Type B pancreatic cell (in vitro differentiated cells): Measurements from ENCODE around the gene FOXE1. TPM values are rescaled to one million over a fixed set of nuclear protein-coding genes. Genes with fewer than 3 reads are reported as not detected.

Experiments
- DNase-seq: peaks from one replicate; pipeline ENCODE4 v3.0.0; 2021; ENCODE audit warnings: mixed read lengths; ENCODE audit not compliant: unreplicated experiment; ENCODE audit errors: extremely low spot score
- H3K27ac Mint-ChIP-seq: 2 replicates; pipeline ENCODE4 v1.8.0; 2021; ENCODE audit warnings: mild to moderate bottlenecking, mixed read lengths
- H3K27me3 Mint-ChIP-seq: 2 replicates; pipeline ENCODE4 v1.8.0; 2021; ENCODE audit warnings: mixed read lengths
- H3K36me3 Mint-ChIP-seq: 2 replicates; pipeline ENCODE4 v1.8.0; 2021; ENCODE audit warnings: mixed read lengths
- H3K4me1 Mint-ChIP-seq: one replicate; pipeline ENCODE4 v1.8.0; 2021; ENCODE audit warnings: mixed read lengths; ENCODE audit not compliant: unreplicated experiment
- H3K4me3 Mint-ChIP-seq: 2 replicates; pipeline ENCODE4 v1.8.0; 2021; ENCODE audit warnings: mild to moderate bottlenecking, mixed read lengths
- H3K9me3 Mint-ChIP-seq: 2 replicates; pipeline ENCODE4 v1.8.0; 2021; ENCODE audit warnings: mixed read lengths
- total RNA-seq: library from RNA; stranded (reverse); gene quantifications from 2 replicates; pipeline ENCODE4 v1.2.1, GENCODE V29; 2021; ENCODE audit warnings: low replicate concordance
- TF ChIP-seq, protein P1 (sequence below): fragments of 200-600 bp; sonication (generic); conservative IDR thresholded peaks from 2 replicates; pipeline ENCODE4 v1.5.0; 2021; ENCODE audit warnings: antibody characterized with exemption, mild to moderate bottlenecking

The FOXE1 gene
- total RNA-seq, 1 donor from 2014 or later: 4.2 TPM

DNA sequence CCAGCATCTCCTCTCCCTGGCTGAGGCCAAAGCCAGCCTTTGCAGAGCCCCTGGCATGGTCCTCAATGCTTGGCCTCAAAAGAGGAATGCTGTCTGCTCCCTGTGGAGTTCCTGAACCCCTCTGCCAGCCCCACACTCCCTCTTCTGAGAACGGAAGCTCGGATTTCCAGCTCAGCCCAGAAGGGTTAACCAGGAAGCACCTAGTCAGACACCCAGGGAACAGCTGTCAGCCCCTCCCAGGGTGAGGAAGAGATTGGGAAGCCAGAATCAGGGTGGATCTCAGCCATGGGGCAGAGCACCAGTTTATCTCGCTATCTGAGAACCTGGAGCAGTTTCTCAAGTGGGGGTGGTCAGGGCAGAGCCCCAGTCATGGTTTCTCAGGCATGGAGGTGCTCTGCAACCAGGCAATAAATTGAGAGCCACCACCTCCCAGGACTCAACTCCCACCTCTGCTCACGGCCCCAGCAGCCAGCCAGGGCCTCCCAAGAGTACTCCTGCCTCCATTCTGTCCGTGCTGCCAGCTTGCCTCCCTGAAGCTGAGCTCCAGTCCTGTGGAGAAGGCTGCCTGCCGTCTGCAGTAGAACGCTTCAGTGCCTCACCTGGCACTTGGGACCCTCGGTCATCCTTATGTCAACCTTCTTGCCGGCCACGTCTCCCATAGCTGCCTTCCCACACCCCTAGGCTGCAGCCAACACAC lies 7.6 kb downstream of the FOXE1 start:
- no peak for DNase-seq
- no peak overlapping the region for H3K27ac Mint-ChIP-seq
- no peak overlapping the region for H3K4me3 Mint-ChIP-seq
- H3K27me3 Mint-ChIP-seq: peaks cover 100% of the 10 kb centered on the region
- no peaks in the 10 kb centered on the region for H3K4me1 Mint-ChIP-seq
- TF ChIP-seq, protein P1, sequence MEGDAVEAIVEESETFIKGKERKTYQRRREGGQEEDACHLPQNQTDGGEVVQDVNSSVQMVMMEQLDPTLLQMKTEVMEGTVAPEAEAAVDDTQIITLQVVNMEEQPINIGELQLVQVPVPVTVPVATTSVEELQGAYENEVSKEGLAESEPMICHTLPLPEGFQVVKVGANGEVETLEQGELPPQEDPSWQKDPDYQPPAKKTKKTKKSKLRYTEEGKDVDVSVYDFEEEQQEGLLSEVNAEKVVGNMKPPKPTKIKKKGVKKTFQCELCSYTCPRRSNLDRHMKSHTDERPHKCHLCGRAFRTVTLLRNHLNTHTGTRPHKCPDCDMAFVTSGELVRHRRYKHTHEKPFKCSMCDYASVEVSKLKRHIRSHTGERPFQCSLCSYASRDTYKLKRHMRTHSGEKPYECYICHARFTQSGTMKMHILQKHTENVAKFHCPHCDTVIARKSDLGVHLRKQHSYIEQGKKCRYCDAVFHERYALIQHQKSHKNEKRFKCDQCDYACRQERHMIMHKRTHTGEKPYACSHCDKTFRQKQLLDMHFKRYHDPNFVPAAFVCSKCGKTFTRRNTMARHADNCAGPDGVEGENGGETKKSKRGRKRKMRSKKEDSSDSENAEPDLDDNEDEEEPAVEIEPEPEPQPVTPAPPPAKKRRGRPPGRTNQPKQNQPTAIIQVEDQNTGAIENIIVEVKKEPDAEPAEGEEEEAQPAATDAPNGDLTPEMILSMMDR: no peak
- H3K36me3 Mint-ChIP-seq: no peaks in the 10 kb centered on the region
- no peaks in the 10 kb centered on the region for H3K9me3 Mint-ChIP-seq

DNA sequence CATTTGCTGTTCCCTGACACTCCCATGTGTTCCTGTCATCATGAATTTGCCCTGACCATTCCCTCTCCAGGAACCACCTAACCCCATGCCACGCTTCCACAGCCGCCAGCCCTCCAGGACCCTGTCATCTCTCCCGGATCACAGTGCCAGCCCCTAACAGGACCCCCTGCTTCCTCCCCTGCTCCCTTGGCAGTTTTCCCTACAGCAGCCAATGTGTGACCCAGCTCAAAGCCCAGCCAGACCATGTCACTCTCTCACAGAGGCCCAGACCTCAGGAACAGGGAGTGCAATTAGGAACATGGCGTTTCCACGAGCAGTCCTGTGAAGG lies 8.1 kb downstream of the FOXE1 start:
- TF ChIP-seq, protein P1: no peak

DNA sequence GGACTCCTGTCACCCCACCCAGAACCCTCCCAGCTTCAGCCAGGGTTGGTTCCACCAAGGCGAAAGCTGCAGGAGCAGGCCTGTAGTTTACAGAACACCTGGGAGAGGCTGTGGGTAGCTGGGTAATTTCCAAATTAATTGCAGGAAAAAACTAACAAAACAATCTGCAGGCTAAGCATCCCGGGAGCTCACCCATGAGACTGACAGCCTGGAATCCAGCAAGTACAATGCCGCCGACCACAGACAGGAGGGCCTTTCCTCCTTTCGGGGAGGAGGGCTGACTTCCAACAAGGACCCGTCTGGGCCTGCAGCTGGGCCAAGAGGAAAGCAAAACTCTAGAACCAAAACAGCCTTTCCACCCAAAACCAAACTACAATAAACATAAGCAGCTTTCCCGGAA lies 10.3 kb downstream of the FOXE1 start:
- Mint-ChIP-seq H3K9me3 (no peaks in the 10 kb centered on the region), H3K27me3 (peaks cover 88% of the 10 kb centered on the region), H3K36me3 (no peaks in the 10 kb centered on the region), H3K4me3 (no peak overlapping the region), H3K4me1 (no peaks in the 10 kb centered on the region), H3K27ac (no peak overlapping the region)
- DNase-seq: no peak
- TF ChIP-seq, protein P1: no peak

More for the DNA sequence above, 8.1 kb downstream of the FOXE1 start:
- no peaks in the 10 kb centered on the region for H3K9me3 Mint-ChIP-seq
- no peak for DNase-seq
- peaks cover 100% of the 10 kb centered on the region for H3K27me3 Mint-ChIP-seq
- H3K4me1 Mint-ChIP-seq: no peaks in the 10 kb centered on the region
- no peak overlapping the region for H3K4me3 Mint-ChIP-seq
- no peak overlapping the region for H3K27ac Mint-ChIP-seq
- no peaks in the 10 kb centered on the region for H3K36me3 Mint-ChIP-seq

DNA sequence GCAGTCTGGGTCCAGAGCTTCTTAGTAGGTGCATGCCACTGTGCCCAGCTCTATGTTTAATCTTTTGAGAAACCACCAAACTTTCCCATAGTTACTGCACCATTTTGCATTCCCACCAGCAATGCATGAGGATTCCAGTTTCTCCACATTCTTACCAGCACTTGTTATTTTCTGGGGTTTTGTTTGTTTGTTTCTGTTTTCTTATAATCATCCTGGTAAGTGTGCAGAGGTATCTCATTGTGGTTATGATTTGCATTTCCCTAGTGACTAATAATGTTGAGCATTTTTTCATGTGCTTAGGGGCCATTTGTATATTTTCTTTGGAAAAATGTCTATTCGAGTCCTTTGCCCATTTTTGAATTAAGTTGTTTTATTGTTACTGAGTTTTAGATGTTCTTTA lies 11.4 kb downstream of the FOXE1 start:
- Mint-ChIP-seq H3K27ac (no peak overlapping the region), H3K27me3 (peaks cover 85% of the 10 kb centered on the region), H3K9me3 (no peaks in the 10 kb centered on the region), H3K4me1 (peaks cover 4% of the 10 kb centered on the region), H3K36me3 (no peaks in the 10 kb centered on the region), H3K4me3 (no peak overlapping the region)
- TF ChIP-seq, protein P1: no peak
- no peak for DNase-seq

DNA sequence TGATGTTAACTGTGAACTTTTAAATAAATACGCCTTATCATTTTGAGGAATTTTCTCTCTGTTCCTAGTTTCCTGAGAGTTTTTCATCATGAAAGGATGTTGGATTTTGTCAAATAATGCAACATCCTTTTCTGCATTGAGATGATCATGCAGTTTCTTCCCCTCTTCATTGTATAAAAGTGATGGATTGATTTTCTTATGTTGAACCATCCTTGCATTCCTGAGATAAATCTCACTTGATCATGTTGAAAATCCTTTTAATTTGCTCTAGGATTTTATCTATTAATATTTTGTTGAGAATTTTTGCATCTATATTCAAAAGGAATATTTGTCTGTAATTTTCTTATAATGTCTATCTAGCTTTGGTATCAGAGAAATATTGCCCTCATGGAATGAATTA lies 13.3 kb downstream of the FOXE1 start:
- Mint-ChIP-seq H3K4me1 (peaks cover 4% of the 10 kb centered on the region), H3K27me3 (peaks cover 77% of the 10 kb centered on the region), H3K27ac (no peak overlapping the region), H3K9me3 (no peaks in the 10 kb centered on the region), H3K4me3 (no peak overlapping the region), H3K36me3 (no peaks in the 10 kb centered on the region)
- no peak for DNase-seq
- TF ChIP-seq, protein P1: no peak
